OCI-LY7 (cell line): ENCODE data around the gene NRCAM. TPM values are rescaled to one million over a fixed set of nuclear protein-coding genes. Genes with fewer than 3 reads are reported as not detected.

Source experiments
- BruUV-seq: library from RNA; stranded (reverse); fragments of 400-500 nt; replicated peaks from 2 replicates; lab custom pipeline; 2021; lab: Mats Ljungman, UMichigan
- CTCF ChIA-PET: fragments of 300-600 bp; sonication (Branson Sonifier 250); formaldehyde crosslinking; loops from one replicate; lab custom pipeline; 2022; ENCODE audit warnings: antibody characterized with exemption; ENCODE audit not compliant: unreplicated experiment; lab: Charles Lee
- POLR2A ChIA-PET: fragments of 300-600 bp; sonication (Branson Sonifier 250); formaldehyde crosslinking; loops from one replicate; lab custom pipeline; 2022; ENCODE audit warnings: antibody characterized with exemption; lab: Charles Lee
- DNase-seq: peaks from one replicate; pipeline ENCODE4 v3.0.0-alpha.2; 2015; ENCODE audit warnings: low spot score
- H2AFZ ChIP-seq: fragments of 200-600 bp; sonication (generic), shearing (Covaris generic); 2 replicates; pipeline ENCODE4 v1.6.1; 2014; ENCODE audit warnings: mild to moderate bottlenecking, antibody characterized with exemption, low read length, moderate library complexity
- H3K27ac ChIP-seq: fragments of 200-600 bp; sonication (generic); 2 replicates; pipeline ENCODE4 v1.5.1; 2014; ENCODE audit warnings: mixed run types, low read depth, mild to moderate bottlenecking, moderate library complexity, low read length, inconsistent platforms; ENCODE audit not compliant: poor library complexity, severe bottlenecking
- H3K36me3 ChIP-seq: fragments of 200-600 bp; sonication (generic); 2 replicates; pipeline ENCODE4 v1.6.1; 2014; ENCODE audit warnings: mild to moderate bottlenecking, antibody characterized with exemption, low read length, moderate library complexity, mixed read lengths; ENCODE audit not compliant: insufficient read depth
- H3K4me1 ChIP-seq: fragments of 200-600 bp; sonication (generic); 2 replicates; pipeline ENCODE4 v1.5.1; 2014; ENCODE audit warnings: mild to moderate bottlenecking, low read length; ENCODE audit not compliant: insufficient read depth, poor library complexity, severe bottlenecking
- H3K4me2 ChIP-seq: fragments of 200-600 bp; sonication (generic); 2 replicates; pipeline ENCODE4 v1.6.1; 2014; ENCODE audit warnings: mild to moderate bottlenecking, low read length
- H3K4me3 ChIP-seq: fragments of 200-600 bp; sonication (generic); 2 replicates; pipeline ENCODE4 v1.5.1; 2014; ENCODE audit warnings: mild to moderate bottlenecking, low read depth, low read length; ENCODE audit not compliant: poor library complexity, severe bottlenecking
- H3K79me2 ChIP-seq: fragments of 200-600 bp; sonication (generic); 2 replicates; pipeline ENCODE4 v1.6.1; 2016; ENCODE audit warnings: low read depth, mild to moderate bottlenecking, low read length, moderate library complexity, mixed read lengths; ENCODE audit not compliant: insufficient read depth
- H3K9me2 ChIP-seq: fragments of 200-600 bp; sonication (generic); 2 replicates; pipeline ENCODE4 v1.6.1; 2016; ENCODE audit warnings: mild to moderate bottlenecking, low read length, mixed read lengths; ENCODE audit not compliant: insufficient read depth
- H3K9me3 ChIP-seq: fragments of 200-600 bp; sonication (generic); 2 replicates; pipeline ENCODE4 v1.6.1; 2014; ENCODE audit warnings: mild to moderate bottlenecking, mixed run types, low read length, mixed read lengths
- H4K20me1 ChIP-seq: fragments of 200-600 bp; sonication (generic); 2 replicates; pipeline ENCODE4 v1.6.1; 2014; ENCODE audit warnings: mild to moderate bottlenecking, antibody characterized with exemption, low read length, moderate library complexity, mixed read lengths; ENCODE audit not compliant: insufficient read depth
- CTCF ChIP-seq: fragments of 200-600 bp; sonication (generic); conservative IDR thresholded peaks from 2 replicates; pipeline ENCODE4 v1.5.1; 2014; ENCODE audit warnings: mild to moderate bottlenecking, antibody characterized with exemption, low read length, moderate library complexity, mixed read lengths
- EZH2phosphoT487 ChIP-seq: fragments of 200-600 bp; sonication (generic); IDR thresholded peaks from 2 replicates; pipeline ENCODE4 v1.6.1; 2018; ENCODE audit warnings: low read depth, borderline replicate concordance, mild to moderate bottlenecking, mixed run types, antibody characterized with exemption, low read length, moderate library complexity, mixed read lengths
- intact Hi-C: fragments of 100-400 bp; cut with micrococcal nuclease; formaldehyde crosslinking; loops from one replicate; pipeline ENCODE4 v1.10.0; 2022; ENCODE audit not compliant: unreplicated experiment
- total RNA-seq, 2 experiments: library from RNA; depleted of rRNA in 1 of 2; stranded (reverse); fragments of >200 nt in 1 of 2; shearing (Covaris generic) in 1 of 2; gene quantifications; 2 replicates each; pipeline ENCODE4 v1.2.3, GENCODE V29; 2014 to 2022

The NRCAM gene
- total RNA-seq, 2 experiments from 2014 or later = not detected

GRCh38 chr7:108454674-108455550, 1.3 kb downstream of the NRCAM start:
- no peaks in the 10 kb centered on the region for H3K79me2 ChIP-seq
- POLR2A ChIA-PET = interaction anchor here (0.8 kb wide), 1 partner anchor 12 kb away, joined by 3 read pairs; no protein-coding TSS in a partner anchor
- H3K27ac ChIP-seq = no peak overlapping the region
- no peak overlapping the region for H2AFZ ChIP-seq
- H3K4me2 ChIP-seq = no peak overlapping the region
- CTCF ChIA-PET = no interaction called here
- intact Hi-C loops = no loop called here
- BruUV-seq = no TSS peak
- H3K4me1 ChIP-seq = no peaks in the 10 kb centered on the region
- no peaks in the 10 kb centered on the region for H4K20me1 ChIP-seq
- no peak for TF ChIP-seq EZH2phosphoT487
- TF ChIP-seq CTCF = no peak
- H3K9me2 ChIP-seq = no peaks in the 10 kb centered on the region
- DNase-seq = no peak
- H3K9me3 ChIP-seq = no peaks in the 10 kb centered on the region
- H3K4me3 ChIP-seq = no peak overlapping the region
- no peaks in the 10 kb centered on the region for H3K36me3 ChIP-seq

GRCh38 chr7:108454317-108454673, 1.9 kb downstream of the NRCAM start:
- Histone ChIP-seq H3K4me1 (no peaks in the 10 kb centered on the region), H3K36me3 (no peaks in the 10 kb centered on the region), H2AFZ (no peak overlapping the region), H3K79me2 (no peaks in the 10 kb centered on the region), H3K4me3 (no peak overlapping the region), H3K27ac (no peak overlapping the region), H3K4me2 (no peak overlapping the region), H3K9me3 (no peaks in the 10 kb centered on the region), H4K20me1 (no peaks in the 10 kb centered on the region), H3K9me2 (no peaks in the 10 kb centered on the region)
- intact Hi-C loops = no loop called here
- ChIA-PET POLR2A (interaction anchor here (0.8 kb wide), 1 partner anchor 12 kb away, joined by 3 read pairs; no protein-coding TSS in a partner anchor), CTCF (no interaction called here)
- BruUV-seq = no TSS peak
- DNase-seq = no peak
- TF ChIP-seq EZH2phosphoT487 = no peak
- no peak for TF ChIP-seq CTCF

- Histone ChIP-seq H3K27ac (no peak overlapping the region), H3K36me3 (no peaks in the 10 kb centered on the region), H3K9me3 (no peaks in the 10 kb centered on the region), H3K9me2 (no peaks in the 10 kb centered on the region), H3K79me2 (no peaks in the 10 kb centered on the region), H3K4me1 (no peaks in the 10 kb centered on the region), H3K4me3 (no peak overlapping the region), H2AFZ (no peak overlapping the region), H4K20me1 (no peaks in the 10 kb centered on the region), H3K4me2 (no peak overlapping the region)
- ChIA-PET POLR2A (interaction anchor here (0.6 to 1.0 kb wide), 2 partner anchors 24 to 176 kb away, joined by 3 read pairs; no protein-coding TSS in a partner anchor), CTCF (interaction anchor here (1.3 kb wide), 1 partner anchor 44 kb away, joined by 5 read pairs; no protein-coding TSS in a partner anchor)
- no TSS peak for BruUV-seq
- intact Hi-C loops = loop anchor here (2.0 kb wide), 1 partner anchor 43 kb away; no protein-coding TSS in a partner anchor
- TF ChIP-seq EZH2phosphoT487 (no peak), CTCF (no peak)
- no peak for DNase-seq
Measured at GRCh38 chr7:108453320-108453719, 2.9 kb downstream of the NRCAM start.
